HL-60/S4 (cell line): Measurements from ENCODE around the gene RAB22A.
"Not testable (repeated sequence)": the region's sequence is repeated elsewhere in the genome, so short reads cannot be mapped to it uniquely, and the experiment has no call there.

ENCODE experiments used
- in situ Hi-C: fragments of 300-500 bp; cut with MboI; formaldehyde crosslinking; loops from 2 replicates; pipeline ENCODE4 v1.14.3; 2022; ENCODE audit warnings: low sequenced_read_pairs

RAB22A gene

DNA sequence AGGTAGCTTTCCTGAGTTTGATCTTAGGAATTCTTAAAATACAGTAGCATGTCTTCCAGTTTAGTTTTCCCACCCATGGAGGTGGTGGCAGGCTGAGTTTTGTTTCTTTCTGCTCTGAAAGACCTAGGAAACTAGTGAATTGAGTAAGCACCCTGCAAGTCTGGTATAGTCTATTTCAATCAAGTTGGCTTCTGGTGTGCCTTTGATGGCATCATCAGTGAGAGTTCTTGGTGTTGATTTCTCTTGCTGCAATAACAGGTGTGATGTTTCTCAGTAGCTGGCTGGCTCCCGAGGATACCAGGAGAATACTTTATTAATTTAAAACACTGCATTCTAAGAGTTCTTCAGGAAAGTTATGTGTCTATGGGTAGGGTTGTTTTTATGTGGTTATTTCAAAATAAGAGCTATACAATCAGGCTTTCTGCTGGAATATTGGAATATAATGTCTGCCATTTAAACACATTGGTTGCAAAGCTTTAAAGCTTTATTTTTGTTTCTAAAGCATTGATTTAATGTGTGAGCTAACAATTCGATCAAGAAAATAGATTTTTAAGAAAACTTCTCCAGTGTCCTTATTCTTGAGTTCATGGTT, 98.5 kb downstream of the RAB22A start:
- in situ Hi-C loops = no loop called here

- in situ Hi-C loops = no loop called here
Observed at GRCh38 chr20:58408603-58409246, 99.2 kb downstream of the RAB22A start.

GRCh38 chr20:58414216-58414615, 104.7 kb downstream of the RAB22A start:
- in situ Hi-C loops = not testable (repeated sequence)

- in situ Hi-C loops = not testable (repeated sequence)
Observed at GRCh38 chr20:58414786-58415185, 105.3 kb downstream of the RAB22A start.

- in situ Hi-C loops = no loop called here
Observed at GRCh38 chr20:58416057-58416456, 106.5 kb downstream of the RAB22A start.

DNA sequence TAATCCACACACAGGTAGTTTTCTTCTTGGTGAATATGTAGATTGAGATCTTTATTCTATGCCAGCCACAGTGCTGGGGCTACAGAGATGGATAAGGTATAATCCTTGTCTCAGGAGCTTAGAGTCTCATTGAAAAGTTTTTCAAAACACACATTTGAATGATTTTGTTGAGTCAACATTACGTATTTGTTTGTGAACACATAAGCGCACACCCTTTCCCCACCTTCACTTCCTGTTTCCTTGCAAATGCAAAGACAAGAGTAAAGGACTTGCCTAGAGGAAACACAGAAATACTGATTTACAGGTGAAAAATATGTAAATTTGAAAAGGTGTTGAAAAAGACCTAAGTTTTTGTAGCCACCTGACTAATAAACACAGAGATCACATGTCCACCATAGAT, 107.3 kb downstream of the RAB22A start:
- in situ Hi-C loops = no loop called here
